Activated T-cell treated with anti-CD3 and anti-CD28 coated beads, Interleukin-2, amount 50 U/mL, for 24 hours (primary cell): Measurements from ENCODE around the gene PXDC1.

Experiments used
- DNase-seq: peaks from one replicate; pipeline ENCODE4 v3.0.0-alpha.2; 2020
- H3K27ac Mint-ChIP-seq: 2 replicates; pipeline ENCODE4 v1.8.0; 2020; ENCODE audit warnings: mild to moderate bottlenecking, mixed read lengths
- H3K27me3 Mint-ChIP-seq: 2 replicates; pipeline ENCODE4 v1.8.0; 2020; ENCODE audit warnings: mixed read lengths
- H3K36me3 Mint-ChIP-seq: 2 replicates; pipeline ENCODE4 v1.8.0; 2020; ENCODE audit warnings: low read depth, mixed read lengths
- H3K4me1 Mint-ChIP-seq: 2 replicates; pipeline ENCODE4 v1.8.0; 2020; ENCODE audit warnings: low read depth, mixed read lengths
- H3K4me3 Mint-ChIP-seq: 2 replicates; pipeline ENCODE4 v1.8.0; 2020; ENCODE audit warnings: mild to moderate bottlenecking, moderate library complexity, mixed read lengths
- H3K9me3 Mint-ChIP-seq: 2 replicates; pipeline ENCODE4 v1.8.0; 2020; ENCODE audit warnings: mixed read lengths

PXDC1 gene

DNA sequence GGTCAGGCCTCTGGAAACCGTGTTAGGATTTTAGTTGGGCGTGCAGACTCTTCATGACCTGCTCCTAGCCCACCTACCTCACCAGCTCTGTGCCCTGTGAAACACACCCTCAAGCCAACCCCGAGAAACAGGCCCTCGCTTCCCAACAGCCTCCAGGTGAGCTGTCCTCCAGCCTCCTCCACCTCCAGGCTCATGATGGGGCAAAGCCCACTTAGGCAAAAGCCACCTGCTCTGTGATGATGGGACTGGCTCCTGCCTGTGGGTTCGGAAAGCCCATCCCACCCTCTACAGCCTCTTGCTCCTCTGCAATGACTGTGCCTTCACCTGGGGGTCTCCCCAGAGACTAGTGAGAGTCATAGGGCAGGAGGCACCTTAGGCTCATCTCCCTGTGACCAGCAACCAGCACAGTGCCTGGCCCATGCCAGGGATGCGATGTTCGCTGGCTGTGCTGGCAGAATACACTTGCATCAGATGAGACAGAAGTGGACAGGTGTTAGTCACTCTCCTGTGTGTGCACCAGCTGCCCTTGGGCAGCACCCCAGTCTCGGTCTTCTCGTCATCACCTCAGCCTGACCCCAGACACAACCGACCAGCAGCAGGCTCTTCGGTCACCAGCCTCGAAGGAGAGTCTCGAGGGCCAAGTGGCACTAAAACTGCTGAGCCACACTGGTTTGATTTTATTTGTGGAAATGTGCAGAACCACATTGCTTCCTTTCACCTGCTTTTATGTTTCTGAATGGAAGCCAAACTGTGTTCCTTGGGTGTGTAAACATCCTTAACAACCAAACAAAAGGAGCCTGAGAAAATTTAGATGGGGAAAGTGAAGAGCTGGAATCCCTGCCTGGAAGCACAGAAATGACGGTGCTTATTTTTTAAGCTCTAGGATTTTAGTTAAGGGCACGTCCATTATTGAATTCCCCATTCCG is 10.7 kb downstream of the PXDC1 start:
- Mint-ChIP-seq H3K27me3 (peaks cover 23% of the 10 kb centered on the region), H3K9me3 (no peaks in the 10 kb centered on the region), H3K4me3 (no peak overlapping the region), H3K36me3 (no peaks in the 10 kb centered on the region), H3K27ac (no peak overlapping the region), H3K4me1 (peaks cover 11% of the 10 kb centered on the region)
- no peak for DNase-seq

DNA sequence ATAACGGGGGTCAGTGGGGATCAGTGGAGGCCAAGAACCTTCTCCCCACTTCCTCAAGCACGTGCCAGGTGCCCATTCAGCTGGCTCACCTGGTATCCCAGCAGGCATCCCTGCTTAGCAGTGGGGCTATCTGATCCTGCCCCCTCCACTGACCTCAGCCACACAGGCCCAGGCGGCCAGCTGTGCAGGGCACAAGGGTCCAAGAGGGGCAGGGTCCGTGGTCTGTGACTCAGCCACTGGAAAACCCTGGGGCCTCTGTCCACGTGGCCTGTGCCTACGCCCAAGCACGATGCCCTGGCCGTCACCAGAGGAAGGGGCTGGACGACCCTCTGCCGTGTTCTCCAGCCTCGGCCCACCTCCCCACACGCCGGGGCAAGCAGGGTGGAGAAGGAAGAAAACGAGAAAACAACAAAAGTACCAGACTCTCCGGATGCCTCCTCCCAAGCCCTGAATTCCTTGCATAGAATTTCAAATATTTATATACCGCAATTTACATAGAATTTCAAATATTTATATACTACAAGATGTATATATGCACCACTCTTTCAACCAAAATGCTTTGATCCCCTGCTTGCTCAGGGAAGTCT is 12.1 kb downstream of the PXDC1 start:
- Mint-ChIP-seq H3K36me3 (no peaks in the 10 kb centered on the region), H3K4me1 (peaks cover 11% of the 10 kb centered on the region), H3K27ac (no peak overlapping the region), H3K27me3 (peaks cover 25% of the 10 kb centered on the region), H3K4me3 (no peak overlapping the region), H3K9me3 (no peaks in the 10 kb centered on the region)
- peak; percentile 22 for DNase-seq

DNA sequence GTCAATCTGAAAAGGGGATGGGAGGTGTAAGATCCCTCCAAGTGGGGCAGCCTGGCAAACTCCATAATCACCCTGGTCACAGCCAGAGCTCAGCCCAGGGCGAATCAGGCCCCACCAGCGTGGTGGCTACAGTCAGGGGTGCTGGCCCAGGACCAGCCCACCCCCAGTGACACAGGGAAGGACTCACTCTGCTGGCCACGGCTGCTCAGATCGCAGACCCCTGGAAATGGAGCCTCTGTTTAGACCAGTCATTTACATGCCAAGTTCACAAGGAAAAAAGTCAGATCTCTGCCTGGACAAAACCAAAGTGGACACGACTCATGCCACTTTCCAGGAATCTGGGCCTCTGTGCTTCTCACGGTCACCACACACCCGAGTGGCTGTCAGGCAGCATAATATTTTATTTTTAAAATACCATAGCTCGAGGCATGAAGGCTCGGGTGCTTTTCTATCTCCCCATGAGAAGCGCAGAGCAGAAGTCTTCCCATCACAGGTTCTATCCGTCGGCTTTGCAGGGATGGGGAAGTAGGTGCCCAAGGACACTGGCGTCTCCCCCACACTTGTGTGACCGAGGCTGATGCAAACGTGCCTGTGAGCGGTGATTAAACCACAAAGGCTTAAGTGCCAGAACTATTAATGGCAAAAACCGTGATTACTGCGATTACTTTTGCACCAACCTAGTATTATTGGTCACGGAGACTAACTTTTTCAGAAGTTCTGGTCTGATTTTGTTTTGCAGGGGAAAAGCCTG is 13.0 kb downstream of the PXDC1 start:
- no peak overlapping the region for H3K27ac Mint-ChIP-seq
- H3K27me3 Mint-ChIP-seq, result peaks cover 33% of the 10 kb centered on the region
- no peak for DNase-seq
- H3K9me3 Mint-ChIP-seq, result no peaks in the 10 kb centered on the region
- no peaks in the 10 kb centered on the region for H3K36me3 Mint-ChIP-seq
- H3K4me1 Mint-ChIP-seq, result peaks cover 11% of the 10 kb centered on the region
- no peak overlapping the region for H3K4me3 Mint-ChIP-seq

- peaks cover 33% of the 10 kb centered on the region for H3K27me3 Mint-ChIP-seq
Measured at GRCh38 chr6:3737831-3738210, 13.7 kb downstream of the PXDC1 start.

GRCh38 chr6:3737149-3737830 is 14.2 kb downstream of the PXDC1 start:
- Mint-ChIP-seq H3K4me3 (no peak overlapping the region), H3K27ac (no peak overlapping the region), H3K36me3 (no peaks in the 10 kb centered on the region), H3K27me3 (peaks cover 32% of the 10 kb centered on the region), H3K4me1 (peaks cover 2% of the 10 kb centered on the region), H3K9me3 (no peaks in the 10 kb centered on the region)
- no peak for DNase-seq

More at GRCh38 chr6:3737831-3738210, 13.7 kb downstream of the PXDC1 start:
- Mint-ChIP-seq H3K4me1 (peaks cover 6% of the 10 kb centered on the region), H3K36me3 (no peaks in the 10 kb centered on the region), H3K27ac (no peak overlapping the region), H3K4me3 (no peak overlapping the region), H3K9me3 (no peaks in the 10 kb centered on the region)
- DNase-seq, result no peak

- no peaks in the 10 kb centered on the region for H3K36me3 Mint-ChIP-seq
- H3K4me1 Mint-ChIP-seq, result peaks cover 1% of the 10 kb centered on the region
- no peak overlapping the region for H3K4me3 Mint-ChIP-seq
- no peak overlapping the region for H3K27ac Mint-ChIP-seq
- DNase-seq, result no peak
- H3K27me3 Mint-ChIP-seq, result peaks cover 17% of the 10 kb centered on the region
- H3K9me3 Mint-ChIP-seq, result no peaks in the 10 kb centered on the region
Measured at GRCh38 chr6:3735029-3735605, 16.4 kb downstream of the PXDC1 start.

GRCh38 chr6:3734023-3734422 is 17.5 kb downstream of the PXDC1 start:
- no peak overlapping the region for H3K27ac Mint-ChIP-seq
- no peaks in the 10 kb centered on the region for H3K9me3 Mint-ChIP-seq
- H3K4me1 Mint-ChIP-seq, result peaks cover 1% of the 10 kb centered on the region
- H3K36me3 Mint-ChIP-seq, result no peaks in the 10 kb centered on the region
- no peak for DNase-seq
- peaks cover 17% of the 10 kb centered on the region for H3K27me3 Mint-ChIP-seq
- H3K4me3 Mint-ChIP-seq, result no peak overlapping the region

- H3K4me1 Mint-ChIP-seq, result peaks cover 1% of the 10 kb centered on the region
- H3K9me3 Mint-ChIP-seq, result no peaks in the 10 kb centered on the region
- no peak overlapping the region for H3K4me3 Mint-ChIP-seq
- no peak for DNase-seq
- H3K27me3 Mint-ChIP-seq, result peaks cover 17% of the 10 kb centered on the region
- H3K36me3 Mint-ChIP-seq, result no peaks in the 10 kb centered on the region
- no peak overlapping the region for H3K27ac Mint-ChIP-seq
Measured at GRCh38 chr6:3733321-3733925, 18.1 kb downstream of the PXDC1 start.

DNA sequence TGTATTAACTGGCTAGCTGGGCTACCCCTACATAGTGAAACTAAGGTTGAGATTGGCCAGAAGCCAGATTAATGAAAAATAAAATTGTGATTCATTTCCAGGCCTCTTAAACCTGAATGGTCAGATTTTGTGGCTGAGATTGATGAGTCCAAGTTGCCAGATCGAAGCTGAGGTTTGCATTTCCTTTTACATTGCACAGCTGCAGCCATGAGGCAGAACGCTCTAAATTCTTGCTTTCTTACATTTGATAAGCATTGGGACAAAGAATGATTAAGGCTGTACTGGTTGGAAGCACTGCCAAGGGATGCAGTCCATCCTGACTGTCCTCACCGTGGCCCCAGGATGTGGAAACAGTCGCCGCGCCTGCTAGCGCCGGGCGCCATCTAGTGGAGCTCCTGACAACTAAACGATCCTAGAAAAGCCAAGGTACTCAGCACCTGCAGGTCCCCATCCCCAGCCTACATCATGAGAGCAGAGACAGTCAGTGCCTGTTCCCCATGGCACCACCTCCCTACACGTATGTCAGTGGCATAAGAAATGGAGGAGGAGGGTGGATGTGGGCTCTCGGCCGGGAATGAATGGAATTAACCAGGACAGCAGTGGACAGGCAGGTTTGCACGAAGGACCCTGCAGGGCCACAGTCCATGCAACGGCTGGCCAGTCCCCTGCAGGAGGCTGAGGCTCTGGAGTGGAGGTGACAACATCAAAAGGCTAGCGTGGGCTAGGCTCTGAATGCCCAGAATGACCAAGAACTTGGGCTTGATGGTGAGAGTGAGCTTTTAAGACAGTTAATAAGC is 19.0 kb downstream of the PXDC1 start:
- peak; percentile 75 for DNase-seq
- H3K36me3 Mint-ChIP-seq, result no peaks in the 10 kb centered on the region
- no peak overlapping the region for H3K27ac Mint-ChIP-seq
- H3K9me3 Mint-ChIP-seq, result no peaks in the 10 kb centered on the region
- no peak overlapping the region for H3K4me3 Mint-ChIP-seq
- peaks cover 1% of the 10 kb centered on the region for H3K4me1 Mint-ChIP-seq
- peaks cover 17% of the 10 kb centered on the region for H3K27me3 Mint-ChIP-seq

- Mint-ChIP-seq H3K9me3 (no peaks in the 10 kb centered on the region), H3K4me3 (no peak overlapping the region)
Measured at GRCh38 chr6:3731700-3732099, 19.8 kb downstream of the PXDC1 start.

GRCh38 chr6:3729603-3730344 is 21.7 kb downstream of the PXDC1 start:
- Mint-ChIP-seq H3K4me3 (no peak overlapping the region), H3K36me3 (no peaks in the 10 kb centered on the region), H3K4me1 (peaks cover 1% of the 10 kb centered on the region), H3K27me3 (peaks cover 13% of the 10 kb centered on the region), H3K27ac (no peak overlapping the region), H3K9me3 (no peaks in the 10 kb centered on the region)
- DNase-seq, result no peak

More at GRCh38 chr6:3731700-3732099, 19.8 kb downstream of the PXDC1 start:
- DNase-seq, result no peak
- Mint-ChIP-seq H3K27me3 (peaks cover 17% of the 10 kb centered on the region), H3K27ac (no peak overlapping the region), H3K36me3 (no peaks in the 10 kb centered on the region), H3K4me1 (peaks cover 1% of the 10 kb centered on the region)

DNA sequence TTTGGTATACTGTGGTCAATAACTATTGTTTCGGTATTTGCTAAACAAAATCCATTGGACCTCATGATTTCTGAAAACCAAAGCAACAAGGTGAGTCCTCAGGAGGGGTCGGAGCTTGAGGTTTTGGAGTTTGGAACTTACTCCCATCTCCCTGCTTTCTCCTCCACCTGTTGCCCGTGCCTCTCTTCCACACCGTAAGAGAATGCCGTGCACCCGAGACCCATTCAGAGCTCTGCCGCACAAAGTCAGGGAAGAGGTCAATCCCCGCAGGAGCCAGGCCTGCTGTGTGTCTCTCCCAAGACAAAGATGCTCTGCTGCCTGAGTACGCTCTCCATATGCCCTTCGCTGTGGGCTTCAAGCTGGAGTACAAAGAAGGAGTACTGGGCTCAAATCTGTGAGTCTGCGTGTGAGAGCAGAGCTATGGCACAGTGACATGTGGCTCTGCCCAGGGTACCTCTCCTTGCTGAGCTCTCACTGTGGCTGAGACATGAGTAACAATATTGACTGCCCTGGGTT is 23.9 kb downstream of the PXDC1 start:
- peaks cover 3% of the 10 kb centered on the region for H3K27me3 Mint-ChIP-seq
- no peak overlapping the region for H3K4me3 Mint-ChIP-seq
- peaks cover 1% of the 10 kb centered on the region for H3K4me1 Mint-ChIP-seq
- H3K27ac Mint-ChIP-seq, result no peak overlapping the region
- DNase-seq, result no peak
- no peaks in the 10 kb centered on the region for H3K9me3 Mint-ChIP-seq
- no peaks in the 10 kb centered on the region for H3K36me3 Mint-ChIP-seq
